RPMI8226 (cell line): Measurements from ENCODE around the gene MTUS2.

Experiments used
- DNase-seq: peaks from one replicate; pipeline ENCODE4 v3.0.0-alpha.2; 2015

Gene MTUS2

GRCh38 chr13:29115842-29116241 lies 295.7 kb downstream of the MTUS2 start:
- no peak for DNase-seq

- DNase-seq: no peak
These were observed 297.5 kb downstream of the MTUS2 start for GRCh38 chr13:29117663-29118062.

GRCh38 chr13:29118471-29118870 lies 298.3 kb downstream of the MTUS2 start:
- DNase-seq: no peak

GRCh38 chr13:29125191-29125933 lies 305.2 kb downstream of the MTUS2 start:
- DNase-seq: no peak

GRCh38 chr13:29125934-29126424 lies 305.8 kb downstream of the MTUS2 start:
- peak; percentile 48 for DNase-seq

- DNase-seq: no peak
These were observed 309.5 kb downstream of the MTUS2 start for GRCh38 chr13:29129616-29130015.

- no peak for DNase-seq
These were observed 311.0 kb downstream of the MTUS2 start for GRCh38 chr13:29131159-29131558.

GRCh38 chr13:29131881-29132668 lies 311.9 kb downstream of the MTUS2 start:
- peak; percentile 7 for DNase-seq

- DNase-seq: no peak
These were observed 316.2 kb downstream of the MTUS2 start for GRCh38 chr13:29136341-29136740.

- no peak for DNase-seq
These were observed 316.9 kb downstream of the MTUS2 start for GRCh38 chr13:29137016-29137415.

- no peak for DNase-seq
These were observed 317.9 kb downstream of the MTUS2 start for GRCh38 chr13:29137995-29138394.

GRCh38 chr13:29140277-29140676 lies 320.1 kb downstream of the MTUS2 start:
- DNase-seq: no peak

GRCh38 chr13:29143847-29144246 lies 323.7 kb downstream of the MTUS2 start:
- no peak for DNase-seq

- DNase-seq: no peak
These were observed 334.3 kb downstream of the MTUS2 start for GRCh38 chr13:29154390-29154789.

- no peak for DNase-seq
These were observed 336.0 kb downstream of the MTUS2 start for GRCh38 chr13:29156136-29156535.

GRCh38 chr13:29159871-29160270 lies 339.7 kb downstream of the MTUS2 start:
- DNase-seq: no peak

GRCh38 chr13:29160862-29161261 lies 340.7 kb downstream of the MTUS2 start:
- no peak for DNase-seq

GRCh38 chr13:29161676-29162075 lies 341.5 kb downstream of the MTUS2 start:
- no peak for DNase-seq

- DNase-seq: peak; percentile 67
These were observed 342.6 kb downstream of the MTUS2 start for GRCh38 chr13:29162638-29163235.

- DNase-seq: no peak
These were observed 344.0 kb downstream of the MTUS2 start for GRCh38 chr13:29164116-29164515.

GRCh38 chr13:29165216-29165615 lies 345.1 kb downstream of the MTUS2 start:
- no peak for DNase-seq

- DNase-seq: peak; percentile 4
These were observed 345.7 kb downstream of the MTUS2 start for GRCh38 chr13:29165840-29166239.

- peak; percentile 63 for DNase-seq
These were observed 350.4 kb downstream of the MTUS2 start for GRCh38 chr13:29170436-29171082.
